HEK293 (cell line): ENCODE measurements around the gene OR9A2.

Experiments
- CTCF ChIA-PET: fragments of 350-600 bp; formaldehyde crosslinking; extraction: SDS; loops from one replicate; lab custom pipeline; 2021; ENCODE audit warnings: antibody characterized with exemption; lab: Yijun Ruan, JAX
- POLR2A ChIA-PET: fragments of 300-600 bp; formaldehyde crosslinking; extraction: SDS; loops from one replicate; lab custom pipeline; 2020; ENCODE audit warnings: antibody characterized with exemption, inconsistent platforms; lab: Yijun Ruan, JAX
- H3K27ac ChIP-seq: fragments of 200-500 bp; sonication (Bioruptor generic); 2 replicates; pipeline ENCODE4 v1.5.1; 2014; ENCODE audit warnings: low read depth, low read length, control low read depth, inconsistent platforms; ENCODE audit errors: extremely low read depth
- H3K36me3 ChIP-seq, 2 experiments: fragments of 200-500 bp in 1 of 2; sonication (Bioruptor generic) in 1 of 2; 1 replicate in 1 of 2; 2 replicates in 1 of 2; pipeline ENCODE4 v1.5.1; 2014 to 2017; ENCODE audit warnings: inconsistent platforms in 2 of 2, low read length in 2 of 2; ENCODE audit not compliant: control insufficient read depth in 2 of 2, insufficient read depth in 1 of 2
- H3K4me1 ChIP-seq: fragments of 200-500 bp; sonication (Bioruptor generic); 2 replicates; pipeline ENCODE4 v1.5.1; 2014; ENCODE audit warnings: mild to moderate bottlenecking, low read length, inconsistent platforms; ENCODE audit not compliant: control insufficient read depth, insufficient read depth
- H3K4me3 ChIP-seq: 2 replicates; pipeline ENCODE4 v1.5.1; 2011; ENCODE audit warnings: low read depth, mild to moderate bottlenecking, control low read depth, low read length, moderate library complexity
- H3K9me3 ChIP-seq: fragments of 200-500 bp; sonication (Bioruptor generic); 2 replicates; pipeline ENCODE4 v1.5.1; 2014; ENCODE audit warnings: low read depth, low read length, inconsistent platforms; ENCODE audit not compliant: control insufficient read depth, insufficient read depth
- AEBP2 ChIP-seq: fragments of 450-650 bp; formaldehyde crosslinking; IDR thresholded peaks from 2 replicates; pipeline ENCODE4 v1.5.1; 2016; ENCODE audit warnings: missing biosample characterization, missing genetic modification characterization, borderline replicate concordance
- GLI4 ChIP-seq: fragments of 450-650 bp; formaldehyde crosslinking; IDR thresholded peaks from 2 replicates; pipeline ENCODE4 v1.5.1; 2016; ENCODE audit warnings: missing biosample characterization, missing genetic modification characterization
- HOXA7 ChIP-seq: sonication (generic); formaldehyde crosslinking; IDR thresholded peaks from 2 replicates; pipeline ENCODE4 v1.8.1; 2022; ENCODE audit warnings: missing genetic modification reagents, borderline replicate concordance
- KLF17 ChIP-seq: fragments of 450-650 bp; formaldehyde crosslinking; IDR thresholded peaks from 2 replicates; pipeline ENCODE4 v1.5.1; 2016; ENCODE audit warnings: missing biosample characterization, missing genetic modification characterization
- MYNN ChIP-seq: fragments of 450-650 bp; formaldehyde crosslinking; IDR thresholded peaks from 2 replicates; pipeline ENCODE4 v1.5.1; 2016; ENCODE audit warnings: missing biosample characterization, missing genetic modification characterization, borderline replicate concordance
- PRDM1 ChIP-seq: fragments of 450-650 bp; formaldehyde crosslinking; IDR thresholded peaks from 2 replicates; pipeline ENCODE4; 2016; ENCODE audit warnings: missing biosample characterization, missing genetic modification characterization
- REPIN1 ChIP-seq: fragments of 450-650 bp; formaldehyde crosslinking; IDR thresholded peaks from 2 replicates; pipeline ENCODE4 v1.5.1; 2017; ENCODE audit warnings: missing biosample characterization, missing genetic modification characterization, low read depth
- SCRT2 ChIP-seq: fragments of 450-650 bp; formaldehyde crosslinking; IDR thresholded peaks from 2 replicates; pipeline ENCODE4 v1.5.1; 2016; ENCODE audit warnings: missing biosample characterization, missing genetic modification characterization
- SP3 ChIP-seq: fragments of 450-650 bp; formaldehyde crosslinking; IDR thresholded peaks from 2 replicates; pipeline ENCODE4 v1.5.1; 2016; ENCODE audit warnings: missing biosample characterization, missing genetic modification characterization
- TCF7L2 ChIP-seq: IDR thresholded peaks from 2 replicates; pipeline ENCODE4 v1.6.1; 2011; ENCODE audit warnings: low read depth, mild to moderate bottlenecking, inconsistent platforms, low read length, moderate library complexity, borderline replicate concordance
- TRIM28 ChIP-seq: IDR thresholded peaks from 2 replicates; pipeline ENCODE4 v1.6.1; 2011; ENCODE audit warnings: low read length, control low read depth, borderline replicate concordance
- ZNF155 ChIP-seq: fragments of 450-650 bp; formaldehyde crosslinking; IDR thresholded peaks from 2 replicates; pipeline ENCODE4 v1.5.1; 2016; ENCODE audit warnings: missing biosample characterization, missing genetic modification characterization
- ZNF19 ChIP-seq: fragments of 450-650 bp; formaldehyde crosslinking; IDR thresholded peaks from 2 replicates; pipeline ENCODE4; 2016; ENCODE audit warnings: missing biosample characterization, missing genetic modification characterization, low read depth
- ZNF239 ChIP-seq: fragments of 450-650 bp; formaldehyde crosslinking; IDR thresholded peaks from 2 replicates; pipeline ENCODE4 v1.5.1; 2016; ENCODE audit warnings: missing biosample characterization, missing genetic modification characterization
- ZNF354C ChIP-seq: fragments of 450-650 bp; formaldehyde crosslinking; IDR thresholded peaks from 2 replicates; pipeline ENCODE4 v1.5.1; 2016; ENCODE audit warnings: missing biosample characterization, missing genetic modification characterization, low read depth, borderline replicate concordance
- ZNF433 ChIP-seq: fragments of 450-650 bp; formaldehyde crosslinking; IDR thresholded peaks from 2 replicates; pipeline ENCODE4 v1.5.1; 2016; ENCODE audit warnings: missing biosample characterization, missing genetic modification characterization, low read depth
- ZNF449 ChIP-seq: fragments of 450-650 bp; formaldehyde crosslinking; IDR thresholded peaks from 2 replicates; pipeline ENCODE4 v1.5.1; 2017; ENCODE audit warnings: missing biosample characterization, mild to moderate bottlenecking, missing genetic modification characterization, moderate library complexity
- ZNF571 ChIP-seq: fragments of 450-650 bp; formaldehyde crosslinking; IDR thresholded peaks from 2 replicates; pipeline ENCODE4 v1.5.0; 2017; ENCODE audit warnings: missing biosample characterization, missing genetic modification characterization
- ZNF596 ChIP-seq: fragments of 450-650 bp; IDR thresholded peaks from 2 replicates; pipeline ENCODE4 v1.5.0; 2018; ENCODE audit warnings: missing biosample characterization, mild to moderate bottlenecking, missing genetic modification characterization, moderate library complexity
- ZSCAN16 ChIP-seq: fragments of 450-650 bp; formaldehyde crosslinking; IDR thresholded peaks from 2 replicates; pipeline ENCODE4 v1.5.1; 2016; ENCODE audit warnings: missing biosample characterization, missing genetic modification characterization

The OR9A2 gene

GRCh38 chr7:143048827-143049226 lies 21.9 kb upstream of the OR9A2 start (continued):
- no peak for TF ChIP-seq SP3
- TF ChIP-seq ZSCAN16 (tag by site-specific recombination): no peak
- TF ChIP-seq ZNF571 (tag by site-specific recombination): no peak
- no peak for TF ChIP-seq ZNF354C (tag by site-specific recombination)

GRCh38 chr7:143047326-143047725 lies 20.4 kb upstream of the OR9A2 start:
- POLR2A ChIA-PET: no interaction called here
- Histone ChIP-seq H3K4me3 (no peak overlapping the region), H3K9me3 (no peaks in the 10 kb centered on the region), H3K4me1 (no peaks in the 10 kb centered on the region), H3K27ac (no peak overlapping the region), H3K36me3 (no peaks in the 10 kb centered on the region)
- CTCF ChIA-PET: interaction anchor here (0.7 kb wide), 1 partner anchor 46 kb away, joined by 3 read pairs; no protein-coding TSS in a partner anchor
- no peak for TF ChIP-seq ZNF433 (tag by site-specific recombination)
- TF ChIP-seq MYNN: no peak
- TF ChIP-seq HOXA7: no peak
- no peak for TF ChIP-seq REPIN1
- no peak for TF ChIP-seq SCRT2 (tag by site-specific recombination)
- TF ChIP-seq ZNF239 (tag by site-specific recombination): no peak
- TF ChIP-seq KLF17 (tag by site-specific recombination): no peak
- TF ChIP-seq ZNF596 (tag by site-specific recombination): no peak
- TF ChIP-seq GLI4 (tag by site-specific recombination): no peak
- no peak for TF ChIP-seq AEBP2 (tag by site-specific recombination)
- TF ChIP-seq TCF7L2: no peak
- TF ChIP-seq PRDM1 (tag by site-specific recombination): no peak
- no peak for TF ChIP-seq ZNF449 (tag by site-specific recombination)
- TF ChIP-seq ZNF19 (tag by site-specific recombination): no peak

DNA sequence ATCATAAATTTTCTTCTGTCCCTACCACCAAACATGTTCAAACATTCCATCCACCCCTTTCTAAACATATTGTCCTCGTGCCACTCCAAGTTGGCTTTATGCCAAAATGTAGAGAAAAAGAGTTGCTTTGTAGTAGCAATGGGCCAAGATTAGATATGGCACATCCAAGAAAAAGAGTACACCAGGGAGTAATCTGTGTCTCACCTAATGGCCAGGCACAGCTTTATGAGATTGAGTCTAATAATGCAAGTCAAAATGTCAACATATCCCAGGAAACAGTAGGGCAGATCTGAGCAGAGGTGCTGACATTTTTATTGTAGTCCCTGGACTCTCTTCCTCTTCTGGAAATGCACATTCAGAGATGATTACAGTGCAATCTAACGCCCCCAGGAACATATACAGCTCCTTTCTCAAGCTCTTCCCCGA lies 19.5 kb upstream of the OR9A2 start:
- H3K27ac ChIP-seq: no peak overlapping the region
- ChIA-PET CTCF (interaction anchor here (0.7 to 0.9 kb wide), 2 partner anchors 45 to 169 kb away, joined by 3 read pairs; no protein-coding TSS in a partner anchor), POLR2A (no interaction called here)
- H3K36me3 ChIP-seq: no peaks in the 10 kb centered on the region
- H3K4me1 ChIP-seq: no peaks in the 10 kb centered on the region
- TF ChIP-seq TCF7L2 (peak; percentile 82), TRIM28 (peak; percentile 84; the same call in 1 of the 2 replicates), ZNF155 (tag by site-specific recombination) (no peak)
- H3K4me3 ChIP-seq: no peak overlapping the region
- H3K9me3 ChIP-seq: no peaks in the 10 kb centered on the region
